DOHH2 (cell line): ENCODE measurements around the gene SETD3.

Experiments used
- CTCF ChIP-seq: fragments of 200-600 bp; sonication (generic); IDR thresholded peaks from one replicate; pipeline ENCODE4 v1.5.1; 2014; ENCODE audit warnings: antibody characterized with exemption, mild to moderate bottlenecking, low read depth, low read length; ENCODE audit not compliant: poor library complexity, severe bottlenecking
- EZH2phosphoT487 ChIP-seq: fragments of 200-600 bp; sonication (generic); IDR thresholded peaks from 2 replicates; pipeline ENCODE4 v1.6.1; 2017; ENCODE audit warnings: borderline replicate concordance, mild to moderate bottlenecking, antibody characterized with exemption, low read length, moderate library complexity, mixed read lengths

- TF ChIP-seq CTCF (no peak), EZH2phosphoT487 (no peak)
Measured at GRCh38 chr14:99522025-99522401, 41.4 kb upstream of the SETD3 start.
